ENCODE data around the gene ZNF358.

Gene ZNF358

GRCh38 chr19:7478173-7478842 is 37.6 kb upstream of the ZNF358 start:
- Histone ChIP-seq H3K9me3 (ENCODE audit: low read length) (no peaks in the 10 kb centered on the region), H3K4me1 (ENCODE audit: insufficient read depth, low read length) (no peaks in the 10 kb centered on the region), H3K27ac (ENCODE audit: low read depth, low read length) (no peak overlapping the region), H3K9ac (ENCODE audit: low read length) (no peak overlapping the region), H3K36me3 (ENCODE audit: insufficient read depth, low read length) (no peaks in the 10 kb centered on the region), H3K4me3 (ENCODE audit: low read depth in 1 of 2, low read length in 2 of 2) (no peak overlapping the region), H3K27me3 (ENCODE audit: control insufficient read depth in 1 of 2, insufficient read depth in 2 of 2, low read length in 2 of 2) (no peaks in the 10 kb centered on the region)

GRCh38 chr19:7478843-7479227 is 37.1 kb upstream of the ZNF358 start:
- no peaks in the 10 kb centered on the region for H3K4me1 ChIP-seq (ENCODE audit: insufficient read depth, low read length)
- no peak overlapping the region for H3K4me3 ChIP-seq (ENCODE audit: low read depth in 1 of 2, low read length in 2 of 2)
- H3K27ac ChIP-seq (ENCODE audit: low read depth, low read length), result no peak overlapping the region
- no peaks in the 10 kb centered on the region for H3K27me3 ChIP-seq (ENCODE audit: control insufficient read depth in 1 of 2, insufficient read depth in 2 of 2, low read length in 2 of 2)
- H3K9ac ChIP-seq (ENCODE audit: low read length), result no peak overlapping the region
- no peaks in the 10 kb centered on the region for H3K9me3 ChIP-seq (ENCODE audit: low read length)
- no peaks in the 10 kb centered on the region for H3K36me3 ChIP-seq (ENCODE audit: insufficient read depth, low read length)

DNA sequence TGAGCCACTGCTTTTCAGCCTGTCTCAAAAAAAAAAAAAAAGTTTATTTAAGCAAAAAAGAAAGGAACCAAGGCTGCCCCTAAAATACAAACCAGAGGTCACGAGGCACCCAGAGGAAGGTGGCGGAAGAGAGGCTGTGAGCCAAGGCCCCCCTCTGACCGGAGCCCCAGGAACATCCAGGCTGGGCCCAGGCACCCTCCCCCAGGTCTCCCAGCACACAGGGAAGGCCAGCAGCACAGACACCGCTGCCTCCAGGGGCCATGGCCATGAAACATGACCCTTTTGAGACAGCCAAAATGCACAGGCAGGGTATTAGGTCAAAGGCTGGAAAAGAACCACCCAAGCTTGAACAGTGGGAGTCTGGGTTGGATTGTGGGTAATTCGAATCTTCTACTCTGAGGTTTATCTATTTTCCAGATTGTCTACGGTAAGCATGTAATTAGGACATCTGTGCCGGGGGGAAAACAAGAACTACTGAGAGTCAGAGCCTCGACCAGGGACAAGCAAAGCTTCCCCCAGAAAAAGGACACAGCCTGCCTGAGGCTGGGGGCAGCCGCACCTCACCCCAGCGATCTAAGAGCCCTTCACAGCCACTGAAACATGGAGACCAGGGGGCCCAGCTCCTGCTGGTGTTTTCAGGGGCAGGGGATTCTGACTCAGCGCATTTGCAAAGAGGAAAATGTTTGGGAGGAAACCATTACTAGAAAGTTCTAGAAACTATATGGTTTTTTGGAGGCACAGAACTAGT is 35.5 kb upstream of the ZNF358 start:
- H3K4me3 ChIP-seq (ENCODE audit: low read depth in 1 of 2, low read length in 2 of 2), result no peak overlapping the region
- no peaks in the 10 kb centered on the region for H3K9me3 ChIP-seq (ENCODE audit: low read length)
- H3K4me1 ChIP-seq (ENCODE audit: insufficient read depth, low read length), result no peaks in the 10 kb centered on the region
- no peak overlapping the region for H3K9ac ChIP-seq (ENCODE audit: low read length)
- no peaks in the 10 kb centered on the region for H3K36me3 ChIP-seq (ENCODE audit: insufficient read depth, low read length)
- H3K27ac ChIP-seq (ENCODE audit: low read depth, low read length), result no peak overlapping the region
- no peaks in the 10 kb centered on the region for H3K27me3 ChIP-seq (ENCODE audit: control insufficient read depth in 1 of 2, insufficient read depth in 2 of 2, low read length in 2 of 2)

DNA sequence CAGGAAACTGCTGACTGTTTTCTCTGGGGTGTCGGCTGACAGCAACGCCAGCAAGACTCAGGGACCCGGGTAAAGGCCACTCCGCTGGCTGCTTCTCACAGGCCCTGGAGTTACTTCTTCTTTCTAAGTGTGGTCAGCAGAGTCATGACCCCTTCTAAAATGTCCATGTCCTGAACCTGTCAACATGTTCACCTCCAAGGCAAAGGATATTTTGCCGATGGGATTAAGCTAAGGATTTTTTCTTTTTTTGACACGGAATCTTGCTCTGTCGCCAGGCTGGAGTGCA is 35.0 kb upstream of the ZNF358 start:
- H3K27me3 ChIP-seq (ENCODE audit: control insufficient read depth in 1 of 2, insufficient read depth in 2 of 2, low read length in 2 of 2), result no peaks in the 10 kb centered on the region
- H3K36me3 ChIP-seq (ENCODE audit: insufficient read depth, low read length), result no peaks in the 10 kb centered on the region
- no peaks in the 10 kb centered on the region for H3K4me1 ChIP-seq (ENCODE audit: insufficient read depth, low read length)
- no peak overlapping the region for H3K9ac ChIP-seq (ENCODE audit: low read length)
- no peak overlapping the region for H3K27ac ChIP-seq (ENCODE audit: low read depth, low read length)
- no peak overlapping the region for H3K4me3 ChIP-seq (ENCODE audit: low read depth in 1 of 2, low read length in 2 of 2)
- H3K9me3 ChIP-seq (ENCODE audit: low read length), result no peaks in the 10 kb centered on the region

GRCh38 chr19:7482584-7483439 is 33.1 kb upstream of the ZNF358 start:
- Histone ChIP-seq H3K4me1 (ENCODE audit: insufficient read depth, low read length) (no peaks in the 10 kb centered on the region), H3K4me3 (ENCODE audit: low read depth in 1 of 2, low read length in 2 of 2) (no peak overlapping the region), H3K9me3 (ENCODE audit: low read length) (no peaks in the 10 kb centered on the region), H3K27ac (ENCODE audit: low read depth, low read length) (no peak overlapping the region), H3K36me3 (ENCODE audit: insufficient read depth, low read length) (no peaks in the 10 kb centered on the region), H3K27me3 (ENCODE audit: control insufficient read depth in 1 of 2, insufficient read depth in 2 of 2, low read length in 2 of 2) (no peaks in the 10 kb centered on the region), H3K9ac (ENCODE audit: low read length) (no peak overlapping the region)

GRCh38 chr19:7483720-7484201 is 32.1 kb upstream of the ZNF358 start:
- Histone ChIP-seq H3K4me3 (ENCODE audit: low read depth in 1 of 2, low read length in 2 of 2) (no peak overlapping the region), H3K36me3 (ENCODE audit: insufficient read depth, low read length) (no peaks in the 10 kb centered on the region), H3K27ac (ENCODE audit: low read depth, low read length) (no peak overlapping the region)

DNA sequence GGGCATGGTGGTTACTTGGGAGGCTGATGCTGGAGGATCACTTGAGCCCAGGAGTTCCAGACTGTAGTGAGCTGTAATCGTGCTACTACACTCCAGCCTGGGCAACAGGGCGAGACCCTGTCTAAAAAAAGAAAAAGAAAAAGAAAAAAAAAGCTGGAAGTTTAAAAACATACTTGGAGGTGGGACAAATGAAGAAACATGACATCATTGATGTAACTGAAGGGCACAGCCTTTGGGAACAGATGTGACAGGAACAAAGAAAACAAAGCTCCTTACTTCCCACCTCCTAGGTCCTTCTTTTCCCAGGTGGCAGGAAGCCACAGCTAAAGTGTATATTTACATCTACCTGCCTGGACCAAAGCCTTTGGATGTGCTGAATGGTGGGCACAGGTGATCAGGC is 29.0 kb upstream of the ZNF358 start:
- Histone ChIP-seq H3K4me3 (ENCODE audit: low read depth in 1 of 2, low read length in 2 of 2) (no peak overlapping the region), H3K27me3 (ENCODE audit: control insufficient read depth in 1 of 2, insufficient read depth in 2 of 2, low read length in 2 of 2) (no peaks in the 10 kb centered on the region), H3K4me1 (ENCODE audit: insufficient read depth, low read length) (peaks cover 5% of the 10 kb centered on the region), H3K36me3 (ENCODE audit: insufficient read depth, low read length) (no peaks in the 10 kb centered on the region), H3K9ac (ENCODE audit: low read length) (no peak overlapping the region), H3K27ac (ENCODE audit: low read depth, low read length) (no peak overlapping the region), H3K9me3 (ENCODE audit: low read length) (no peaks in the 10 kb centered on the region)

More at GRCh38 chr19:7483720-7484201, 32.1 kb upstream of the ZNF358 start:
- Histone ChIP-seq H3K4me1 (ENCODE audit: insufficient read depth, low read length) (no peaks in the 10 kb centered on the region), H3K9me3 (ENCODE audit: low read length) (no peaks in the 10 kb centered on the region), H3K27me3 (ENCODE audit: control insufficient read depth in 1 of 2, insufficient read depth in 2 of 2, low read length in 2 of 2) (no peaks in the 10 kb centered on the region), H3K9ac (ENCODE audit: low read length) (no peak overlapping the region)

DNA sequence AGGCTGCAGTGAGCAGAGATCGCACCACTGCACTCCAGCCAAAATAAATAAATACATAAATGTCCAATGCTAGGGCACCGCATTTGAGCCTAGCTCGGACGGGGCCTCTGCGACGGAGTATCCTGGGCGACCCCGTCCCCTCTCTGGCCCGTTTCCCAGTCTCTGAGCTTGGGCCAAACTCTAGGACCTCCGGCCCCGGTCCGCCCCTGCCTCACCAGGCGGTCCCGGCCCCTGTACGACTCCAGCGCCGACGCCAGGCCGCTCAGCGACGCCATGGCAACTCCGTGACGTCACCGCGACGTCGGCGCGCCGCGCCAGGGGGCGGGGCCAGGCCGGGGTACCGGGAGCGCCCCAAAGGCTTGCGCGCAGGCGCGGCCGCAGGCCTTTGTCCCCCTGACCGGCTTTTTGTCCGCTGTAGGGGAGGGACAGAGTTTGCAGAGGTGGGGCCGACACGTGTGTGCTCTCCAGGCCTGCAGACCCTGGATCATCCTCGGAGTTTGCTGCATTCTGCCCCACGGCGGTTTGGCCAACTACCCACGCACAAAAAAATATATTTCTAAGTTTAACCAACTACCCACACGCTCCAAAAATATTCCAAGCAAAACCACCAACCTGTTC is 27.1 kb upstream of the ZNF358 start, which contains the start of gene PEX11G:
TSS of gene PEX11G (minus strand) at position 300 of the 618 bp plus-strand sequence. CDS start at position 275, 25 bp downstream.
- Histone ChIP-seq H3K36me3 (ENCODE audit: insufficient read depth, low read length) (no peaks in the 10 kb centered on the region), H3K9ac (ENCODE audit: low read length) (peak within 1 kb of the TSS; percentile 76), H3K27ac (ENCODE audit: low read depth, low read length) (peak within 1 kb of the TSS; percentile 84), H3K27me3 (ENCODE audit: control insufficient read depth in 1 of 2, insufficient read depth in 2 of 2, low read length in 2 of 2) (no peaks in the 10 kb centered on the region), H3K9me3 (ENCODE audit: low read length) (no peaks in the 10 kb centered on the region), H3K4me1 (ENCODE audit: insufficient read depth, low read length) (peaks cover 5% of the 10 kb centered on the region), H3K4me3 (ENCODE audit: low read depth in 1 of 2, low read length in 2 of 2) (peak within 1 kb of the TSS; percentile 73 to 78)

DNA sequence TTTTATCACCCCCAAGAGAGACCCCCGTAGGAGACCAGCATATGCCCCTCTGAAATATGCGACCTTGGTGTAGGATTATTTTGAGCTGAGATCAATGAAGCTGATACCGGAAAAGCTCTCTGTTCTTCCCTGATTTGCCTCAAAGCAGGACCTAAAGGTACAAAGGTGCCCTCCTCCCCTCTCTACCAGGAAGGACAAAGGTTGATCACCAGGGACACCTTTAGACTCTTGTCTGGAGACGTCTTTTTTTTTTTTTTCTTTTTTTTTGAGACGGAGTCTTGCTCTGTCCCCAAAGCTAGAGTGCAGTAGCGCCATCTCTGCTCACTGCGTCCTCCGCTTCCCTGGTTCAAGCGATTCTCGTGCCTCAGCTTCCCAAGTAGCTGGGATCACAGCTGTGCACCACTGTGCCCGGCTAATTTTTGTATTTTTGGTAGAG is 26.3 kb upstream of the ZNF358 start:
- H3K27me3 ChIP-seq (ENCODE audit: control insufficient read depth in 1 of 2, insufficient read depth in 2 of 2, low read length in 2 of 2), result no peaks in the 10 kb centered on the region
- H3K27ac ChIP-seq (ENCODE audit: low read depth, low read length), result no peak overlapping the region
- H3K4me1 ChIP-seq (ENCODE audit: insufficient read depth, low read length), result peaks cover 5% of the 10 kb centered on the region
- no peaks in the 10 kb centered on the region for H3K9me3 ChIP-seq (ENCODE audit: low read length)
- H3K36me3 ChIP-seq (ENCODE audit: insufficient read depth, low read length), result no peaks in the 10 kb centered on the region
- H3K9ac ChIP-seq (ENCODE audit: low read length), result no peak overlapping the region
- peak overlapping the region in 1 of 2 donors; percentile 78 for H3K4me3 ChIP-seq (ENCODE audit: low read depth in 1 of 2, low read length in 2 of 2)

DNA sequence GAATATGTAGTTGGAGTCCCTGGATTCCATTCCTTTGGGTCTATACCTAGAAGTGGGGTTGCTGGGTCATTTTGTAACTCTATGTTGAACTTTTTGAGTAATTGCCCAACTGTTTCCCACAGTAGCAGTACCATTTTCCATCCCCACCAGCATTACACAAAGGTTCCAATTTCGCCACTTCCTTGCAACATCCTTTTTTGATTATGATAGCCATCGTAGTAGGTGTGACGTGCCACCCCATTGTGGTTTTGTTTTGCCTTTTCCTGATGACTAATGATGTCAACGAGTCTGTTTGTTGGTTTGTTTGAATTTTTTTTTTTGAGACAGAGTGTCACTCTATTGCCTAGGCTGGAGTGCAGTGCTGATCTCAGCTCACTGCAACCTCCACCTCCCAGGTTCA is 23.8 kb upstream of the ZNF358 start:
- H3K4me1 ChIP-seq (ENCODE audit: insufficient read depth, low read length), result peaks cover 5% of the 10 kb centered on the region
- H3K9ac ChIP-seq (ENCODE audit: low read length), result no peak overlapping the region
- H3K27ac ChIP-seq (ENCODE audit: low read depth, low read length), result no peak overlapping the region
- no peaks in the 10 kb centered on the region for H3K36me3 ChIP-seq (ENCODE audit: insufficient read depth, low read length)
- H3K27me3 ChIP-seq (ENCODE audit: control insufficient read depth in 1 of 2, insufficient read depth in 2 of 2, low read length in 2 of 2), result no peaks in the 10 kb centered on the region
- no peaks in the 10 kb centered on the region for H3K9me3 ChIP-seq (ENCODE audit: low read length)
- H3K4me3 ChIP-seq (ENCODE audit: low read depth in 1 of 2, low read length in 2 of 2), result no peak overlapping the region

DNA sequence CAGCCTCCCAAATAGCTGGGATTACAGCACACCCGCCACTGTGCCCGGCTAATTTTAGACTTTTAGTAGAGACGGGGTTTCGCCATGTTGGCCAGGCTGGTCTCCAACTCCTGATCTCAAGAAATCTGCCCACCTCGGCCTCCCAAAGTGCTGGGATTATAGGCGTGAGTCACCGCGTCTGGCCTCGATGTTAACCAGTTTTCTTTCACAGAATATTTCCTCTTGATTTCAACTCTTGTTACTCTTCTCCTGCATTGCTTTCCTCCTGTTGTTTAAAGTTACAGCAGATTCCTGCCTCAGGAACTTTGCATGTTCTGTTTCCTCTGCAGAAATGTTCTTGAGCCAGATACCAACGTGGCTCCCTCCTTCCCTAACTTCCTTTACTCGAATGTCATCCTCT is 23.3 kb upstream of the ZNF358 start:
- H3K36me3 ChIP-seq (ENCODE audit: insufficient read depth, low read length), result no peaks in the 10 kb centered on the region
- H3K4me1 ChIP-seq (ENCODE audit: insufficient read depth, low read length), result peaks cover 5% of the 10 kb centered on the region
- H3K27me3 ChIP-seq (ENCODE audit: control insufficient read depth in 1 of 2, insufficient read depth in 2 of 2, low read length in 2 of 2), result no peaks in the 10 kb centered on the region
- H3K4me3 ChIP-seq (ENCODE audit: low read depth in 1 of 2, low read length in 2 of 2), result no peak overlapping the region
- no peaks in the 10 kb centered on the region for H3K9me3 ChIP-seq (ENCODE audit: low read length)
- no peak overlapping the region for H3K27ac ChIP-seq (ENCODE audit: low read depth, low read length)
- no peak overlapping the region for H3K9ac ChIP-seq (ENCODE audit: low read length)

Data from muscle layer of colon (tissue), 2 donors.